ENCODE data around the gene JOSD1. TPM values are rescaled to one million over a fixed set of nuclear protein-coding genes. Genes with fewer than 3 reads are reported as not detected.
A peak's percentile ranks its signal among the peaks of the same experiment; 100 is the strongest.

The JOSD1 gene
- total RNA-seq, 2 experiments from 2014 or later, result 303 to 307 TPM

DNA sequence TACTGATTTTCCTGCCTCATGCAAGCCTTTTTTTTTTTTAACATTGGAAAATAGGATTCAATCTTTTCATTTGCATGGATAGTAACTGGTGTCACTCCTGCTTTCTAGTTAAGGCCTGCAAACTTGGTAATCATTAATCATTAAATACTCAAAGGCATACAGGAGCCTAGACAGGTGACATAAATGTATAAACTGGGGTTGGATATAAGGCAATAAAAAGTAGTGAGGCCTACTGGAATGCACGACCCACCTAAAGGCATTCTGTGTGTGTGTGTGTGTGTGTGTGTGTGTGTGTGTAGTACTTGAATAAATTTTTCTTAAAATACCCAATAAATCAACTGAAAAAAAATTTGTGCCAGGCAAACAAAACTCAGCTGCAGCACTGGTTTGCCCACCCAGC lies 11.1 kb downstream of the JOSD1 start:
- H3K36me3 Mint-ChIP-seq (ENCODE audit: low read depth), result peaks cover 86% of the 10 kb centered on the region
- H3K4me1 Mint-ChIP-seq (ENCODE audit: low read depth), result peaks cover 23% of the 10 kb centered on the region
- no peak for DNase-seq
- no peak overlapping the region for H3K4me3 Mint-ChIP-seq
- TF ChIP-seq, protein P1, sequence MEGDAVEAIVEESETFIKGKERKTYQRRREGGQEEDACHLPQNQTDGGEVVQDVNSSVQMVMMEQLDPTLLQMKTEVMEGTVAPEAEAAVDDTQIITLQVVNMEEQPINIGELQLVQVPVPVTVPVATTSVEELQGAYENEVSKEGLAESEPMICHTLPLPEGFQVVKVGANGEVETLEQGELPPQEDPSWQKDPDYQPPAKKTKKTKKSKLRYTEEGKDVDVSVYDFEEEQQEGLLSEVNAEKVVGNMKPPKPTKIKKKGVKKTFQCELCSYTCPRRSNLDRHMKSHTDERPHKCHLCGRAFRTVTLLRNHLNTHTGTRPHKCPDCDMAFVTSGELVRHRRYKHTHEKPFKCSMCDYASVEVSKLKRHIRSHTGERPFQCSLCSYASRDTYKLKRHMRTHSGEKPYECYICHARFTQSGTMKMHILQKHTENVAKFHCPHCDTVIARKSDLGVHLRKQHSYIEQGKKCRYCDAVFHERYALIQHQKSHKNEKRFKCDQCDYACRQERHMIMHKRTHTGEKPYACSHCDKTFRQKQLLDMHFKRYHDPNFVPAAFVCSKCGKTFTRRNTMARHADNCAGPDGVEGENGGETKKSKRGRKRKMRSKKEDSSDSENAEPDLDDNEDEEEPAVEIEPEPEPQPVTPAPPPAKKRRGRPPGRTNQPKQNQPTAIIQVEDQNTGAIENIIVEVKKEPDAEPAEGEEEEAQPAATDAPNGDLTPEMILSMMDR (IDR thresholded peaks at IDR 0.05), result no peak
- ChIA-PET POLR2A (no interaction called here), CTCF (interaction anchor here (0.6 kb wide), 1 partner anchor 48 kb away, joined by 3 read pairs; no protein-coding TSS in a partner anchor)
- peaks cover 4% of the 10 kb centered on the region for H3K4me1 ChIP-seq (ENCODE audit: insufficient read depth, low read length)
- H3K9me3 ChIP-seq (ENCODE audit: control insufficient read depth in 1 of 2, insufficient read depth in 1 of 2, low read length in 2 of 2), result no peaks in the 10 kb centered on the region
- peaks cover 55% of the 10 kb centered on the region for H3K36me3 ChIP-seq (ENCODE audit: insufficient read depth, low read length)
- H3K4me3 ChIP-seq (ENCODE audit: low read length), result no peak overlapping the region
- H3K27ac Mint-ChIP-seq, result no peak overlapping the region
- H3K27me3 Mint-ChIP-seq, result no peaks in the 10 kb centered on the region
- H3K9me3 Mint-ChIP-seq, result no peaks in the 10 kb centered on the region
- ATAC-seq (ENCODE audit: poor library complexity), result no peak
- H3K27ac ChIP-seq (ENCODE audit: low read depth in 1 of 2, low read length in 2 of 2), result no peak overlapping the region
- intact Hi-C loops (cut with DNase I, micrococcal nuclease), result loop anchor here in 1 of 2 experiments (10.0 kb wide), 2 partner anchors 185 to 285 kb away; partner anchors contain the start of gene DDX17
- H3K27me3 ChIP-seq (ENCODE audit: control insufficient read depth in 1 of 2, insufficient read depth in 2 of 2, low read length in 2 of 2), result no peaks in the 10 kb centered on the region

DNA sequence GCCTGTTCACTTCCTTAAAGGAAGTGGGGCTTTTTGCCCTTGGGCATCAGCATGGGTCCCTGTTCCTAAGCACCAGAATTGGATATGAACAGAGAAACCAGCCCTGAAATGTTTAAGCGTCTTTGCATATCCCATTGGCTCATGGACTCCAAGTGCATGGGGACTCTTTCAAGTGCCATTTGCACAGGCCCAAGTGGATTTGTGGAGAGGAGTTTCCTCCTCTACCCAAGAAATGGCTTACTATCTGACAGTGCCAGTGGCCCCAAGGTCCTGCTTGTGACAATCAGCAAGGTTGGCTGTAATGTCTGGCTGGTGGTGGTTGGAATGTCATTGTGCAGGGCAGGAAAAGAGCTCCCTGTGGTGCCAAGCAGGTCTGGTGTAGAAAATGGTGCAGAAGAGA lies 15.0 kb downstream of the JOSD1 start:
- no peaks in the 10 kb centered on the region for H3K27me3 Mint-ChIP-seq
- peaks cover 83% of the 10 kb centered on the region for H3K36me3 Mint-ChIP-seq (ENCODE audit: low read depth)
- DNase-seq (no peak), ATAC-seq (ENCODE audit: poor library complexity) (no peak)
- Histone ChIP-seq H3K27me3 (ENCODE audit: control insufficient read depth in 1 of 2, insufficient read depth in 2 of 2, low read length in 2 of 2) (no peaks in the 10 kb centered on the region), H3K4me1 (ENCODE audit: insufficient read depth, low read length) (peaks cover 18% of the 10 kb centered on the region), H3K36me3 (ENCODE audit: insufficient read depth, low read length) (peaks cover 55% of the 10 kb centered on the region), H3K27ac (ENCODE audit: low read depth in 1 of 2, low read length in 2 of 2) (no peak overlapping the region), H3K4me3 (ENCODE audit: low read length) (no peak overlapping the region), H3K9me3 (ENCODE audit: control insufficient read depth in 1 of 2, insufficient read depth in 1 of 2, low read length in 2 of 2) (no peaks in the 10 kb centered on the region)
- H3K4me1 Mint-ChIP-seq (ENCODE audit: low read depth), result peaks cover 24% of the 10 kb centered on the region
- CTCF ChIA-PET, result no interaction called here
- no peaks in the 10 kb centered on the region for H3K9me3 Mint-ChIP-seq
- H3K4me3 Mint-ChIP-seq, result no peak overlapping the region
- TF ChIP-seq, protein P1 (IDR thresholded peaks at IDR 0.05), result no peak
- no peak overlapping the region for H3K27ac Mint-ChIP-seq
- intact Hi-C loops (cut with DNase I, micrococcal nuclease), result loop anchor here (1.0 to 10.0 kb wide), 2 partner anchors 29 to 181 kb away; partner anchors contain the start of genes CBY1 (in 1 of the 2), DDX17 (in 1 of the 2) and FAM227A (in 1 of the 2)
- POLR2A ChIA-PET, result no interaction called here

DNA sequence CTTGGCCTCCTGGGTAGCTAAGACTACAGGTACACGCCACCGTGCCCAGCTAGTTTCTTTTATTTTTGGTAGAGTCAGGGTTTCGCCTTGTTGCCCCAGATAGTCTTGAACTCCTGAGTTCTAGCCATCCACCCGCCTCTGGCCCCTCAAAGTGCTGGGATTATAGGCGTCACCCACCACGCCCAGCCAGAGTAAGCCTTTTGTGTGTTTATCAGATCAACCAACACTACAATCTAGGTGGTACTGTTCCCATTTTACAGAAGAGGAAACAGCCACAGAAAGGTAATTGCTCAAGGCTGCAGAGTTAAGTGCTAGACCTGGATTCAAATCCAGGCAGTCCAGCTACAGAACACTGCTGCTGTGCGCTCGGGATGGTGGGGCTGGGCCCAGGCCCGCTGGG lies 15.8 kb downstream of the JOSD1 start:
- H3K4me1 Mint-ChIP-seq (ENCODE audit: low read depth), result peaks cover 24% of the 10 kb centered on the region
- no peak overlapping the region for H3K4me3 ChIP-seq (ENCODE audit: low read length)
- H3K36me3 Mint-ChIP-seq (ENCODE audit: low read depth), result peaks cover 79% of the 10 kb centered on the region
- POLR2A ChIA-PET, result interaction anchor here (4.2 kb wide), 1 partner anchor 13 kb away, joined by 66 read pairs; the partner anchor contains the start of gene JOSD1
- H3K27ac Mint-ChIP-seq, result peak overlapping the region; percentile 72
- no peaks in the 10 kb centered on the region for H3K9me3 Mint-ChIP-seq
- DNase-seq, result no peak
- no peak for ATAC-seq (ENCODE audit: poor library complexity)
- no peaks in the 10 kb centered on the region for H3K27me3 ChIP-seq (ENCODE audit: control insufficient read depth in 1 of 2, insufficient read depth in 2 of 2, low read length in 2 of 2)
- H3K27me3 Mint-ChIP-seq, result no peaks in the 10 kb centered on the region
- CTCF ChIA-PET, result interaction anchor here (0.9 to 5.2 kb wide), 2 partner anchors 13 to 40 kb away, joined by 3 to 58 read pairs; partner anchors contain the start of gene JOSD1
- H3K4me3 Mint-ChIP-seq, result peak overlapping the region; percentile 38
- H3K36me3 ChIP-seq (ENCODE audit: insufficient read depth, low read length), result peaks cover 55% of the 10 kb centered on the region
- TF ChIP-seq, protein P1 (IDR thresholded peaks at IDR 0.05), result no peak
- no peak overlapping the region for H3K27ac ChIP-seq (ENCODE audit: low read depth in 1 of 2, low read length in 2 of 2)
- H3K4me1 ChIP-seq (ENCODE audit: insufficient read depth, low read length), result peaks cover 18% of the 10 kb centered on the region
- no peaks in the 10 kb centered on the region for H3K9me3 ChIP-seq (ENCODE audit: control insufficient read depth in 1 of 2, insufficient read depth in 1 of 2, low read length in 2 of 2)
- intact Hi-C loops (cut with DNase I, micrococcal nuclease), result loop anchor here (1.0 to 10.0 kb wide), 2 partner anchors 29 to 180 kb away; partner anchors contain the start of genes CBY1 (in 1 of the 2), DDX17 (in 1 of the 2) and FAM227A (in 1 of the 2)

Measured in CD4-positive, alpha-beta T cell (primary cell).